Astrocyte (in vitro differentiated cells and primary cell): ENCODE results near the gene ADARB2. TPM values are rescaled to one million over a fixed set of nuclear protein-coding genes. Genes with fewer than 3 reads are reported as not detected.

ENCODE experiments used
- DNase-seq: peaks from one replicate; pipeline ENCODE4 v3.0.0-alpha.2; 2010; ENCODE audit warnings: low read depth
- FAIRE-seq: peaks from 2 replicates; lab custom pipeline; 2011; peaks lifted over from hg19 to GRCh38; lab: Jason Lieb, UNC
- H2AFZ ChIP-seq: 2 replicates; pipeline ENCODE4 v1.6.0; 2012; ENCODE audit warnings: low read depth, low read length, inconsistent platforms
- H3K27ac ChIP-seq: 2 replicates; pipeline ENCODE4 v1.5.1; 2011; ENCODE audit warnings: low read depth, low read length, inconsistent platforms
- H3K27me3 ChIP-seq: 2 replicates; pipeline ENCODE4 v1.6.0; 2011; ENCODE audit warnings: low read length, inconsistent platforms; ENCODE audit not compliant: insufficient read depth
- H3K36me3 ChIP-seq: 2 replicates; pipeline ENCODE4 v1.5.1; 2011; ENCODE audit warnings: low read length, inconsistent platforms; ENCODE audit not compliant: insufficient read depth
- H3K4me1 ChIP-seq: 2 replicates; pipeline ENCODE4 v1.5.1; 2011; ENCODE audit warnings: low read length, inconsistent platforms; ENCODE audit not compliant: insufficient read depth
- H3K4me2 ChIP-seq: 2 replicates; pipeline ENCODE4 v1.6.0; 2012; ENCODE audit warnings: low read length, inconsistent platforms
- H3K4me3 ChIP-seq: 2 replicates; pipeline ENCODE4 v1.5.1; 2011; ENCODE audit warnings: low read depth, mild to moderate bottlenecking, low read length, inconsistent platforms; ENCODE audit not compliant: insufficient read depth
- H3K79me2 ChIP-seq: 2 replicates; pipeline ENCODE4 v1.6.0; 2012; ENCODE audit warnings: mild to moderate bottlenecking, low read length, inconsistent platforms; ENCODE audit not compliant: insufficient read depth
- H3K9ac ChIP-seq: 2 replicates; pipeline ENCODE4 v1.6.0; 2012; ENCODE audit warnings: mild to moderate bottlenecking, low read length, inconsistent platforms
- H3K9me3 ChIP-seq: 2 replicates; pipeline ENCODE4 v1.5.1; 2012; ENCODE audit warnings: low read depth, mild to moderate bottlenecking, low read length, inconsistent platforms; ENCODE audit not compliant: insufficient read depth
- H4K20me1 ChIP-seq: 2 replicates; pipeline ENCODE4 v1.6.0; 2012; ENCODE audit warnings: low read length, inconsistent platforms; ENCODE audit not compliant: insufficient read depth
- H3K27ac Mint-ChIP-seq: one replicate; pipeline ENCODE4 v1.8.0; 2021; ENCODE audit warnings: mild to moderate bottlenecking, mixed read lengths; ENCODE audit not compliant: unreplicated experiment
- H3K27me3 Mint-ChIP-seq: one replicate; pipeline ENCODE4 v1.8.0; 2021; ENCODE audit warnings: low read depth, mixed read lengths; ENCODE audit not compliant: unreplicated experiment
- H3K36me3 Mint-ChIP-seq: one replicate; pipeline ENCODE4 v1.8.0; 2021; ENCODE audit warnings: low read depth, mixed read lengths; ENCODE audit not compliant: unreplicated experiment
- H3K4me1 Mint-ChIP-seq: one replicate; pipeline ENCODE4 v1.8.0; 2021; ENCODE audit warnings: low read depth, mixed read lengths; ENCODE audit not compliant: unreplicated experiment
- H3K4me3 Mint-ChIP-seq: one replicate; pipeline ENCODE4 v1.8.0; 2021; ENCODE audit warnings: mild to moderate bottlenecking, moderate library complexity, mixed read lengths; ENCODE audit not compliant: unreplicated experiment
- H3K9me3 Mint-ChIP-seq: one replicate; pipeline ENCODE4 v1.8.0; 2021; ENCODE audit warnings: mild to moderate bottlenecking, mixed read lengths; ENCODE audit not compliant: unreplicated experiment
- CTCF ChIP-seq: IDR thresholded peaks from 2 replicates; pipeline ENCODE4 v1.5.1; 2011; ENCODE audit warnings: low read depth, mild to moderate bottlenecking, inconsistent platforms, low read length, moderate library complexity; ENCODE audit not compliant: insufficient read depth
- EZH2 ChIP-seq: IDR thresholded peaks from 2 replicates; pipeline ENCODE4 v1.6.1; 2012; ENCODE audit warnings: mild to moderate bottlenecking, low read length, inconsistent platforms; ENCODE audit not compliant: insufficient read depth
- total RNA-seq: library from RNA; stranded (reverse); gene quantifications from 2 replicates; pipeline ENCODE4 v1.2.1, GENCODE V29; 2021

The ADARB2 gene
- total RNA-seq, 1 donor from 2014 or later = 0.18 TPM

GRCh38 chr10:1670541-1671365 is 66.6 kb downstream of the ADARB2 start:
- Histone ChIP-seq H4K20me1 (no peaks in the 10 kb centered on the region), H3K4me2 (no peak overlapping the region), H3K4me1 (no peaks in the 10 kb centered on the region), H3K79me2 (no peaks in the 10 kb centered on the region), H3K36me3 (no peaks in the 10 kb centered on the region), H3K4me3 (no peak overlapping the region), H3K9me3 (peaks cover 5% of the 10 kb centered on the region), H3K27ac (no peak overlapping the region), H2AFZ (no peak overlapping the region), H3K27me3 (no peaks in the 10 kb centered on the region), H3K9ac (no peak overlapping the region)
- Mint-ChIP-seq H3K4me3 (no peak overlapping the region), H3K27ac (no peak overlapping the region), H3K4me1 (peaks cover 14% of the 10 kb centered on the region), H3K27me3 (peaks cover 9% of the 10 kb centered on the region), H3K9me3 (no peaks in the 10 kb centered on the region), H3K36me3 (peaks cover 2% of the 10 kb centered on the region)
- TF ChIP-seq EZH2 (no peak), CTCF (no peak)
- FAIRE-seq (no peak), DNase-seq (no peak)

GRCh38 chr10:1669433-1669832 is 67.9 kb downstream of the ADARB2 start:
- Histone ChIP-seq H3K9me3 (peaks cover 5% of the 10 kb centered on the region), H4K20me1 (no peaks in the 10 kb centered on the region), H3K9ac (no peak overlapping the region), H3K4me1 (no peaks in the 10 kb centered on the region), H3K27ac (no peak overlapping the region), H3K4me3 (no peak overlapping the region), H2AFZ (no peak overlapping the region), H3K79me2 (no peaks in the 10 kb centered on the region), H3K27me3 (no peaks in the 10 kb centered on the region), H3K36me3 (no peaks in the 10 kb centered on the region), H3K4me2 (no peak overlapping the region)
- DNase-seq (no peak), FAIRE-seq (no peak)
- no peaks in the 10 kb centered on the region for H3K9me3 Mint-ChIP-seq
- H3K4me1 Mint-ChIP-seq = peaks cover 14% of the 10 kb centered on the region
- H3K27ac Mint-ChIP-seq = no peak overlapping the region
- TF ChIP-seq EZH2 = no peak
- no peak for TF ChIP-seq CTCF
- peaks cover under 1% of the 10 kb centered on the region for H3K36me3 Mint-ChIP-seq
- H3K4me3 Mint-ChIP-seq = no peak overlapping the region
- peaks cover 6% of the 10 kb centered on the region for H3K27me3 Mint-ChIP-seq

- TF ChIP-seq EZH2 (no peak), CTCF (no peak)
- Histone ChIP-seq H3K9me3 (peaks cover 5% of the 10 kb centered on the region), H2AFZ (no peak overlapping the region), H3K4me3 (no peak overlapping the region), H4K20me1 (no peaks in the 10 kb centered on the region), H3K36me3 (no peaks in the 10 kb centered on the region), H3K27ac (no peak overlapping the region), H3K4me1 (no peaks in the 10 kb centered on the region), H3K79me2 (no peaks in the 10 kb centered on the region), H3K27me3 (no peaks in the 10 kb centered on the region), H3K4me2 (no peak overlapping the region), H3K9ac (no peak overlapping the region)
- no peak for FAIRE-seq
- Mint-ChIP-seq H3K9me3 (no peaks in the 10 kb centered on the region), H3K36me3 (peaks cover 2% of the 10 kb centered on the region), H3K4me3 (no peak overlapping the region), H3K27me3 (peaks cover 6% of the 10 kb centered on the region), H3K27ac (no peak overlapping the region), H3K4me1 (peaks cover 14% of the 10 kb centered on the region)
- DNase-seq = no peak
Observed at GRCh38 chr10:1668399-1668798, 68.9 kb downstream of the ADARB2 start.
